Posterior cingulate gyrus (tissue), 11 donors: Measurements from ENCODE around the gene AAK1.
A peak's percentile ranks its signal among the peaks of the same experiment; 100 is the strongest.
"Not testable (repeated sequence)": the region's sequence is repeated elsewhere in the genome, so short reads cannot be mapped to it uniquely, and the experiment has no call there.

Source experiments
- DNase-seq, 10 donors: peaks; one replicate each; pipeline versions ENCODE4 v3.0.0 to v3.0.0-alpha.2; 2020 to 2021; ENCODE audit warnings: mixed read lengths in 3 of 10
- intact Hi-C: fragments of 100-400 bp; cut with DNase I; formaldehyde crosslinking; loops from one replicate; pipeline ENCODE4 v1.15.1; 2023

The AAK1 gene

DNA sequence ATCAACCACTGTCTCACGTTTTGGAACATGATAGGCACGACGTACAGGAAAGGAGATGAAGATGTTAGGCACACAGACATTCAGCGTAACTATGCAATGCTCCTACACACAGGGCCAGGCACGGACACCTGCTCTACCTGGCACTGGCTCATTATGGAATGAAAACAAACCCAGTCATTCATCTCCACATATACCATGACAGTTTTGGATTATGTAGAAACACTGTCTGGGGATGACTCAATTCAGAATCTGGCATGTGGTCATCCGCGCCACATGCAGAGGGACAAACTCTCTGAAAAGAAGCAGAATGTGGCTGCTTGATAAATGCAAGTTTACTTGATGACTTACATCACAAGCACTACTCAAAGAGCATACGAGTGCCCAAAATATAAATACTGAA, 176.8 kb downstream of the AAK1 start:
- peak in 2 of 10 donors; percentile 20 to 80 for DNase-seq
- intact Hi-C loops: no loop called here

GRCh38 chr2:69465513-69466456, 177.8 kb downstream of the AAK1 start:
- intact Hi-C loops: no loop called here
- DNase-seq: peak in 1 of 10 donors; percentile 67

DNA sequence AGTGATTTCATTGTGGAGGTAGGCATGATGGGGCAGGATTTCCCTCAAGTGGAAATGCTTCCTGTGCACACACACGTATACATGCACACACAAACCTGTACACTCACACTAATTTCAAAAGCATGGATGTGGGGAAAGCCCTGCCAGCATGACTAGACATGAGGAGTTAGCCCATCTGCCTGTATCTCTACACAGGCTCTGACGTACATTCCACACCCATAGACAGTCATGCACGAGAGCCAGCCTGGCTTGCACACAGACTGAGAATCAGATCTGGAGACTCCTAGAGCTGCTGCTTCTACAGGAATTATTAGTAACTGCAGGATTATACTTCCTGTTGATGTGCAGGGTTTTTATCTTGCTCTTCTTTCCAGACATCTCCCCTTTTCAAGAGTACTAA, 179.0 kb downstream of the AAK1 start:
- intact Hi-C loops: no loop called here
- peak in 1 of 10 donors; percentile 19 for DNase-seq

DNA sequence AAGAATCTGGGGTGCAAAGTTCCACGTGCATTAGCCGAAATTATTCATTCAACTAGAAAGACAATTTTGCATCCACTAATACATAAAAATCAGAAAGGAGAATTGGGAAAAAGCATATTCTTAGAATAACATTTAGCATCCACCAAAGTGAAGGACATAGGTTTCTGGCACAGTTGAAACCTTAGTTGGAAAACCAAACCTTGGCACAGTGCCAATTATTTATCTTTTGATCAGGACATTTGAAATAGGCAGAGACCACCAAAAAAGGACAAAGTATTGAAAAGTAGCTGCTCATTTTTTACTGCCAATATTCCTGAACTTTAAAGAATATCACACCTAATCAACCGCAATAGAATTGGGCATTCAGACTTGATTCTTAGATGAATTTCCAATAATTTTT, 180.8 kb downstream of the AAK1 start:
- intact Hi-C loops: no loop called here
- DNase-seq: no peak

DNA sequence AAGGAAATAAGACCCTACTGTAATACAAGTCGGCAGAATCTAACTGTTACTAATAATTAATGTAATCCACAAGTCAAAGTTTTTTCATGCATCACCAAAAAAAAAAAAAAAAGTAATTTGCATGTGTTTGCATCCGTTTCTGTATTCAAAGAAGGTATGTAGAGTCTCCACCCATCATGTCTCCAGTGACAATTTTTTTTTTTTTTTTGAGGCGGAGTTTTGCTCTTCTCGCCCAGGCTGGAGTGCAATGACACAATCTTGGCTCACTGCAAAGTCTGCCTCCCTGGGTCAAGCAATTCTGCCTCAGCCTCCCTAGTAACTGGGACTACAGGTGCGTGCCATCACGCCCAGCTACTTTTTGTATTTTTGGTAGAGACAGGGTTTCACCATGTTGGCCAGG, 182.1 kb downstream of the AAK1 start:
- DNase-seq: no peak

DNA sequence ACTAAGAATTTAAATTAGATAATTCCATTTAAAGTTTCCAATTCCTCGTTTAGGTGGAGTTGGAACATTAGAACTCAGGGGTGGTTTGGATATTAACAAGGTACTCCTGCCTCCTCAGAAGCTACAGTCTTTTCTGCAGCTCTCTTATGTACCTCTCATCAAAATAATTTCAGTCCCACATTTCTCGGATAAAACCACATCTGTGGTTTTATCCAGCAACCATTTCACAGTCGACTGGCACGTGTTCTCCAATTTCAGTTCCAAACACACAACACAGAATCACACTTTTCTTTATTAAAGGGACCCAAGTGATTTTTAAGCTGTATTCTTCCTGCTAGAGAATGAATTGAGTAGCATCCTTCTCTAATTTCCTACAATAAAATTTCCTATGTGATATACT, 183.6 kb downstream of the AAK1 start:
- intact Hi-C loops: loop anchor here (10.0 kb wide), 1 partner anchor 255 kb away; no protein-coding TSS in a partner anchor
- DNase-seq: no peak

More for the DNA sequence above, 182.1 kb downstream of the AAK1 start:
- intact Hi-C loops: no loop called here

- no peak for DNase-seq
- intact Hi-C loops: loop anchor here (10.0 kb wide), 1 partner anchor 258 kb away; no protein-coding TSS in a partner anchor
Measured at GRCh38 chr2:69456950-69457445, 186.5 kb downstream of the AAK1 start.

GRCh38 chr2:69456154-69456553, 187.4 kb downstream of the AAK1 start:
- intact Hi-C loops: loop anchor here (10.0 kb wide), 1 partner anchor 259 kb away; no protein-coding TSS in a partner anchor
- no peak for DNase-seq

GRCh38 chr2:69454976-69455375, 188.6 kb downstream of the AAK1 start:
- intact Hi-C loops: loop anchor here (10.0 kb wide), 1 partner anchor 260 kb away; no protein-coding TSS in a partner anchor

DNA sequence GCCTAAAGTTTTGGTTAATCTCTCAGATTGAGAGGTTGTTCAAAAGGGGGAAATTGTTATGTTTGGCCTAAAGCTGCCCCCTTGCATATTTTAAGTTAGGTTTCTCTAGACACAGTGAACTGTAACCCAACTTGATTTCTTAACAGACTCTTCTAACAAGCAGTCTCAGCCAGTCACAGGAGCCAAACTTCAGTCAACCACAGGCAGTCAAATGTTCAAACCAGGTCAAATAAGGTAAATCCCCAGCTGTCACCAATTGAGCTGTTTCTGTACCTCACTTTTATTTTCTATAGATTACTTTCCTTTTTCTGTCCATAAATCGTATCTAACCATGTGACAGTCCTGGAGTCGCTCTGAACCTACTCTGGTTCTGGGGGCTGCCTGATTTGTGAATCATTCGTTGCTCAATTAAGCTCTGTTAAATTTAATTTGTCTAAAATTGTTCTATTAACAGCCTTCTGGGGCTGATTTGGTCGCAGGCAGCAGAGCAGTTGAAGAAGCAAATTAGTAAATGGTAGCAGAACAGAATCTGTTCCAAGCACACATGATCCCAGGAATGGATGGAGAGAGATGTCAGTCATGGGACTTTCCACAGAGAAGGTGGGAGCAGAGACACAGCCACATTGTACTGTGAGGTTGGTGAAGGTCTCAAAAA, 189.9 kb downstream of the AAK1 start:
- no peak for DNase-seq
- intact Hi-C loops: loop anchor here (10.0 kb wide), 1 partner anchor 261 kb away; no protein-coding TSS in a partner anchor

More at GRCh38 chr2:69454976-69455375, 188.6 kb downstream of the AAK1 start:
- no peak for DNase-seq

DNA sequence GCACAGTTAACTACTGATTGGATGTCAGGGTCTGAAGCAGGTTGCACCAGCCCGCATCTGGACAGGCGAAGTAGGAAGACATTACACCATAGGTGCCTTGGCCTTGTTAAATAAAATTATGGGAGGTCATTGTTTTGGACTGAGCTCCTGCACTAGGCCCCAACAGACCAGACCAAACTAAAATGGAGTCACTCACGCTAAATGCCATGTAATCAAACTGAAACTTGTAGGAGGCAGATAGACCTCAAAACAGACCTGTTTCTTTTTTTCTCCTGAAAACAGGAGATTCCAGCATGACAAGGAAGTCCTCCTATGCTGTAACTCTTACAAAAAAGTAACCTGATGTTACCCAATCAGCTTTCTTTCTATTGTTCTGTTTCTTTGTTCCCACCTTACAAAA, 190.9 kb downstream of the AAK1 start:
- DNase-seq: no peak
- intact Hi-C loops: loop anchor here (10.0 kb wide), 1 partner anchor 262 kb away; no protein-coding TSS in a partner anchor

- no peak for DNase-seq
- intact Hi-C loops: loop anchor here (10.0 kb wide), 1 partner anchor 264 kb away; no protein-coding TSS in a partner anchor
Measured at GRCh38 chr2:69450735-69451416, 192.7 kb downstream of the AAK1 start.

DNA sequence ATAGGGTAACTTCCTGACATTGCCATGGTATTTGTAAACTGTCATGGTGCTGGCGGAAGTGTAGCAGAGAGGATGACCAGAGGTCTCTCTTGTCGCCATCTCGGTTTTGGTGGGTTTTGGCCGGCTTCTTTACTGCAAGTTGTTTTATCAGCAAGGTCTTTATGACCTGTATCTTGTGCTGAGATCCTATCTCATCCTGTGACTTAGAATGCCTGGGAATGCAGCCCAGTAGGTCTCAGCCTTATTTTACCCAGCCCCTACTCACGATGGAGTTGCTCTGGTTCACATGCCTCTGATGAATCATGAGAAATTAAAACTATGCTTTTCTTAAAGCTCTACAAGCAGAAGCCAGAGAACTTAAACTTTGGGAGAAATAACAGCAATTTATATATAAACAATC, 193.6 kb downstream of the AAK1 start:
- intact Hi-C loops: loop anchor here (10.0 kb wide), 2 partner anchors 55 to 265 kb away; no protein-coding TSS in a partner anchor

GRCh38 chr2:69443673-69444072, 199.9 kb downstream of the AAK1 start:
- intact Hi-C loops: loop anchor here (10.0 kb wide), 1 partner anchor 61 kb away; no protein-coding TSS in a partner anchor
- DNase-seq: not testable (repeated sequence)

More for the DNA sequence above, 193.6 kb downstream of the AAK1 start:
- DNase-seq: no peak

DNA sequence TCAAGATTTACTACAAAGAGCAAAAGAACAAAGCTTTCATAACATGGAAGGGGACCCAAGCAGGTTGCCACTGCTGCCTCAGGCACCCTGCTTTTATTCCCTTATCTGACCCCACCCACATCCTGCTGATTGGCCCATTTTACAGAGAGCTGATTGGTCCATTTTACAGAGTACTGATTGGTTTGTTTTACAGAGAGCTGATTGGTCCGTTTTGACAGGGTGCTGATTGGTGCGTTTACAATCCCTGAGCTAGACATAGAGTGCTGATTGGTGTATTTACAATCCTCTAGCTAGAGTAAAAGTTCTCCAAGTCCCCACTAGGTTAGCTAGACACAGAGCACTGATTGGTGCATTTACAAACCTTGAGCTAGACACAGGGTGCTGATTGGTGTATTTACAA, 204.0 kb downstream of the AAK1 start:
- intact Hi-C loops: loop anchor here (10.0 kb wide), 1 partner anchor 105 kb away; no protein-coding TSS in a partner anchor

DNA sequence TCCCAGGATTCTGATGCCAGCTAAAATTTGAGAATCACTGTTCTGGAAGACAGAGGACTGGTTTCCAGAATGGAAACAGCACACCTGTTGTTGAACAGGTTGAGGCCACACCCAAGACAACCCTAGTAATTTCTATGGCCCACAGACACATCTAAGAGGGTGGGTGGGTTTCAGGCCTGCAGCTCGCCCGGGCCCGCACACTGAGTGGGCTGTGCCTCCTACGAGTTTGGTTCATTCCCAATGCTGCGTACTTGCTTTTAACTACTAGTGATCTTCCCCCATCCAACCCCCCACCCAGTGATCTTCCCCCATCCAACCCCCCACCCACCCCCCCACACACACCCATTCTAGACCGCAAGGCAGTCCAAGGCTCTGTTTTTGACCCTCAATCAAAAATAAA, 205.0 kb downstream of the AAK1 start:
- no peak for DNase-seq
- intact Hi-C loops: loop anchor here (10.0 kb wide), 1 partner anchor 106 kb away; no protein-coding TSS in a partner anchor

More for the DNA sequence above, 204.0 kb downstream of the AAK1 start:
- DNase-seq: not testable (repeated sequence)

GRCh38 chr2:69437751-69438154, 205.8 kb downstream of the AAK1 start:
- DNase-seq: peak in 1 of 10 donors; percentile 18
- intact Hi-C loops: loop anchor here (1.0 to 10.0 kb wide), 3 partner anchors 51 to 207 kb away; no protein-coding TSS in a partner anchor

- peak; percentile 92 to 99 (median 94) for DNase-seq
- intact Hi-C loops: loop anchor here (1.0 to 10.0 kb wide), 3 partner anchors 51 to 208 kb away; no protein-coding TSS in a partner anchor
Measured at GRCh38 chr2:69436938-69437750, 206.4 kb downstream of the AAK1 start, which contains the start of gene NFU1. Gene NFU1, minus strand, starts transcription at chr2:69437435. Its CDS starts 13 bp downstream, at chr2:69437422.

GRCh38 chr2:69436596-69436937, 207.0 kb downstream of the AAK1 start:
- no peak for DNase-seq
- intact Hi-C loops: loop anchor here (2.0 to 10.0 kb wide), 2 partner anchors 108 to 208 kb away; no protein-coding TSS in a partner anchor
